Lower lobe of right lung (tissue), 2 donors: Measurements from ENCODE around the gene UPK3BL1. TPM values are rescaled to one million over a fixed set of nuclear protein-coding genes. Genes with fewer than 3 reads are reported as not detected.
"Not testable (repeated sequence)": the region's sequence is repeated elsewhere in the genome, so short reads cannot be mapped to it uniquely, and the experiment has no call there.

Source experiments
- ATAC-seq, 2 donors: fragments of 200-7000 bp; cut with Tn5 transposase; one replicate each; pipeline ENCODE4 v1.9.1; 2020 to 2022; ENCODE audit warnings: mild to moderate bottlenecking in 2 of 2, moderate library complexity in 2 of 2
- DNase-seq: peaks from one replicate; pipeline ENCODE4 v3.0.0-alpha.2; 2020
- H3K27ac ChIP-seq: fragments of 200-600 bp; one replicate; pipeline ENCODE4 v1.8.0; 2022
- H3K27me3 ChIP-seq: fragments of 200-600 bp; one replicate; pipeline ENCODE4 v1.8.0; 2022; ENCODE audit warnings: low read depth
- H3K36me3 ChIP-seq: fragments of 200-600 bp; one replicate; pipeline ENCODE4 v1.8.0; 2022; ENCODE audit warnings: mild to moderate bottlenecking
- H3K4me1 ChIP-seq: fragments of 200-600 bp; one replicate; pipeline ENCODE4 v1.8.0; 2022
- H3K4me3 ChIP-seq: fragments of 200-600 bp; one replicate; pipeline ENCODE4 v1.8.0; 2022; ENCODE audit warnings: mild to moderate bottlenecking
- H3K9me3 ChIP-seq: fragments of 200-600 bp; one replicate; pipeline ENCODE4 v1.8.0; 2022
- intact Hi-C: fragments of 100-400 bp; cut with DNase I; formaldehyde crosslinking; loops from one replicate; pipeline ENCODE4 v1.11.0; 2022
- total RNA-seq: library from RNA; stranded (reverse); fragmentation: NEBNext Ultra II Directional; extraction: Animal tissue kit (Norgen Biotek cat#: 25700); gene quantifications from one replicate; pipeline ENCODE4 v1.2.1, GENCODE V29; 2021
- donor health status: DM: no; HTN: yes; CAD: no; lungs with severe emphysema.

UPK3BL1 gene
- total RNA-seq, 1 donor from 2014 or later, result 35.5 TPM

DNA sequence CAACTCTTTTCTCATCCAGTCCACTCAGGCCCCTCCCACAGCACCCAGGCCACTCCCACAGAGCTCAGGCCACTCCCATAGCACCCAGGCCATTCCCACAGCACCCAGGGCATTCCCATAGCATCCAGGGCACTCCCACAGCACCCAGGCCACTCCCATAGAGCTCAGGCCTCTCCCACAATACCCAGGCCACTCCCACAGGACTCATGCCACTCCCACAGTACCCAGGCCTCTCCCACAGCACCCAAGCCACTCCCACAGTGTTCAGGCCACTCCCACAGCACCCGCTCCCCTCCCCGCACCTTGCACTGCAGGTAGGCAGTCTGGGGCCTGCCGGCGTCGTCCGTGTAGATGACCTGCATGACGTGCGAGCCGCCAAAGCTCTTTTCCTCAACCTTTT lies 52.7 kb downstream of the UPK3BL1 start:
- H3K27me3 ChIP-seq, H3K4me3 ChIP-seq, H3K9me3 ChIP-seq, intact Hi-C loops, H3K4me1 ChIP-seq, H3K36me3 ChIP-seq, DNase-seq, H3K27ac ChIP-seq: not testable (repeated sequence)
- ATAC-seq, result peak; percentile 67 to 75

Other genes starting within 250 kb of the UPK3BL1 start
- gene PRKRIP1, start 246.4 kb downstream of the UPK3BL1 start, total RNA-seq, result 20.3 TPM
- 29.7 TPM for gene ORAI2, start 209.2 kb downstream of the UPK3BL1 start, total RNA-seq
- 10.6 TPM for gene ALKBH4, start 177.9 kb downstream of the UPK3BL1 start, total RNA-seq
- gene LRWD1, start 177.8 kb downstream of the UPK3BL1 start, total RNA-seq, result 19.2 TPM
- gene POLR2J, start 163.9 kb downstream of the UPK3BL1 start, total RNA-seq, result 37.9 TPM
- gene RASA4B, start 125.0 kb downstream of the UPK3BL1 start, total RNA-seq, result 22.6 TPM
- 26.9 TPM for gene UPK3BL2, start 99.1 kb downstream of the UPK3BL1 start, total RNA-seq
- gene SPDYE2, start 91.6 kb downstream of the UPK3BL1 start, total RNA-seq, result not detected
- gene POLR2J3, start 70.2 kb downstream of the UPK3BL1 start, total RNA-seq, result 58.1 TPM
- gene RASA4, start 26.0 kb downstream of the UPK3BL1 start, total RNA-seq, result 47.1 TPM
- gene SPDYE2B, start 7.5 kb upstream of the UPK3BL1 start, total RNA-seq, result not detected
- 14.8 TPM for gene POLR2J2, start 28.9 kb upstream of the UPK3BL1 start, total RNA-seq
- gene FAM185A, start 106.2 kb upstream of the UPK3BL1 start, total RNA-seq, result 10.0 TPM